HG02798 (cell line): ENCODE data around the gene LZTR1.
A peak's percentile ranks its signal among the peaks of the same experiment; 100 is the strongest.

Experiments used
- ATAC-seq: cut with Tn5 transposase; IDR thresholded peaks from one replicate; pipeline ENCODE4 v1.9.1; 2021; ENCODE audit warnings: mild to moderate bottlenecking; ENCODE audit not compliant: unreplicated experiment, poor library complexity

The LZTR1 gene

GRCh38 chr22:20979243-20979809 is 2.8 kb upstream of the LZTR1 start:
- no peak for ATAC-seq

- ATAC-seq = no peak
These were observed 2.1 kb upstream of the LZTR1 start for GRCh38 chr22:20979940-20980453.

GRCh38 chr22:20980523-20980922 is 1.6 kb upstream of the LZTR1 start:
- ATAC-seq = no peak

GRCh38 chr22:20980938-20981722 is 967 bp upstream of the LZTR1 start:
- ATAC-seq = no peak

- peak; percentile 14 for ATAC-seq
These were observed 426 bp downstream of the LZTR1 start for GRCh38 chr22:20982563-20982882.

- no peak for ATAC-seq
These were observed 1.1 kb downstream of the LZTR1 start for GRCh38 chr22:20983081-20983771.

- ATAC-seq = no peak
These were observed 3.6 kb downstream of the LZTR1 start for GRCh38 chr22:20985720-20986119.

- no peak for ATAC-seq
These were observed 4.3 kb downstream of the LZTR1 start for GRCh38 chr22:20986365-20986764.

- ATAC-seq = no peak
These were observed 5.3 kb downstream of the LZTR1 start for GRCh38 chr22:20987375-20987774.

- ATAC-seq = no peak
These were observed 6.7 kb downstream of the LZTR1 start for GRCh38 chr22:20988573-20989322.

- ATAC-seq = no peak
These were observed 7.4 kb downstream of the LZTR1 start for GRCh38 chr22:20989323-20990138.

GRCh38 chr22:20990184-20991180 is 8.4 kb downstream of the LZTR1 start:
- no peak for ATAC-seq

GRCh38 chr22:20991252-20992055 is 9.4 kb downstream of the LZTR1 start:
- no peak for ATAC-seq

- ATAC-seq = no peak
These were observed 10.0 kb downstream of the LZTR1 start for GRCh38 chr22:20992056-20992442.

- no peak for ATAC-seq
These were observed 10.6 kb downstream of the LZTR1 start for GRCh38 chr22:20992456-20993303.

GRCh38 chr22:20993304-20994127 is 11.4 kb downstream of the LZTR1 start:
- no peak for ATAC-seq
